ENCODE measurements around the gene MORN5. TPM values are rescaled to one million over a fixed set of nuclear protein-coding genes. Genes with fewer than 3 reads are reported as not detected.

Gene MORN5
- total and polyA plus RNA-seq, 10 of the 15 experiments (the other 5 are each of a cell fraction or from before 2014, with no cell fraction given), result not detected

DNA sequence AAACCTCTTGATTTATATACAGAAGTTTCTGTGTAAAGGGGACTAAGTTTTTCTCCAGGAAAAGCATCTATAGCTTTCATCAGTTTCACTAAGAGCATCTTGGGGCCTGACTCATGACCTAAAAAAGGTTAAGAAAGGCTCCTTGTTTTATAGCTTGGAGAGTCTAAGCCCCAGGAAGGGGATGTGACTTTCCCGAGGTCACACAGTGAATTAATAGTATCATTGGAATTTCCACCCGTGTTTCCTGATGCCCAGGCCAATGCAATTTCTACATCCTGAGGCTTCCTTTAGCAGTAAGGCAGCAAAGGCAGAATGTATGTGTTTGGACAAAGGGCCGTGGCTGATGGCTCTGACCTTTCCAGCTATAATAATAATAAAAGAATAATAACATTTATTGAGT lies 8.6 kb downstream of the MORN5 start:
- no peaks in the 10 kb centered on the region for H3K9me3 ChIP-seq (replicated peaks; ENCODE audit: control insufficient read depth, insufficient read depth, low read length)
- intact Hi-C loops (cut with micrococcal nuclease; ENCODE audit: unreplicated experiment), result no loop called here
- no peak overlapping the region for H3K4me3 ChIP-seq
- no peak overlapping the region for H3K4me2 ChIP-seq (ENCODE audit: control insufficient read depth, insufficient read depth)
- no peaks in the 10 kb centered on the region for H3K4me1 ChIP-seq (ENCODE audit: control insufficient read depth, insufficient read depth, low read length)
- WGBS (ENCODE audit: insufficient coverage, insufficient replicate concordance, low lambda C conversion rate, missing lambda C conversion rate), result 11% methylated on average over 3 of the region's 3 CpGs
- no peaks in the 10 kb centered on the region for H3K79me2 ChIP-seq (ENCODE audit: control insufficient read depth, insufficient read depth, low read length)
- H3K27ac ChIP-seq (ENCODE audit: control insufficient read depth, insufficient read depth), result no peak overlapping the region
- no peaks in the 10 kb centered on the region for H4K20me1 ChIP-seq (ENCODE audit: control insufficient read depth, insufficient read depth)
- H3K27me3 ChIP-seq (replicated peaks in 1 of 2; ENCODE audit: control insufficient read depth in 2 of 2, insufficient read depth in 2 of 2, low read length in 1 of 2), result peaks cover 2 to 6% of the 10 kb centered on the region in 2 experiments; a peak in 3 of 4 replicates
- ChIA-PET CTCF (interaction anchor here (1.5 kb wide), 1 partner anchor 69 kb away, joined by 4 read pairs; no protein-coding TSS in a partner anchor), RAD21 (ENCODE audit: unreplicated experiment) (no interaction called here), POLR2A (no interaction called here), SMC1A (ENCODE audit: uncharacterized antibody, unreplicated experiment) (interaction anchor here (0.6 kb wide), 1 partner anchor 663 kb away, joined by 3 read pairs; no protein-coding TSS in a partner anchor)
- TF ChIP-seq YBX1 (IDR thresholded peaks at IDR 0.05), result no peak
- TF ChIP-seq, protein P1, sequence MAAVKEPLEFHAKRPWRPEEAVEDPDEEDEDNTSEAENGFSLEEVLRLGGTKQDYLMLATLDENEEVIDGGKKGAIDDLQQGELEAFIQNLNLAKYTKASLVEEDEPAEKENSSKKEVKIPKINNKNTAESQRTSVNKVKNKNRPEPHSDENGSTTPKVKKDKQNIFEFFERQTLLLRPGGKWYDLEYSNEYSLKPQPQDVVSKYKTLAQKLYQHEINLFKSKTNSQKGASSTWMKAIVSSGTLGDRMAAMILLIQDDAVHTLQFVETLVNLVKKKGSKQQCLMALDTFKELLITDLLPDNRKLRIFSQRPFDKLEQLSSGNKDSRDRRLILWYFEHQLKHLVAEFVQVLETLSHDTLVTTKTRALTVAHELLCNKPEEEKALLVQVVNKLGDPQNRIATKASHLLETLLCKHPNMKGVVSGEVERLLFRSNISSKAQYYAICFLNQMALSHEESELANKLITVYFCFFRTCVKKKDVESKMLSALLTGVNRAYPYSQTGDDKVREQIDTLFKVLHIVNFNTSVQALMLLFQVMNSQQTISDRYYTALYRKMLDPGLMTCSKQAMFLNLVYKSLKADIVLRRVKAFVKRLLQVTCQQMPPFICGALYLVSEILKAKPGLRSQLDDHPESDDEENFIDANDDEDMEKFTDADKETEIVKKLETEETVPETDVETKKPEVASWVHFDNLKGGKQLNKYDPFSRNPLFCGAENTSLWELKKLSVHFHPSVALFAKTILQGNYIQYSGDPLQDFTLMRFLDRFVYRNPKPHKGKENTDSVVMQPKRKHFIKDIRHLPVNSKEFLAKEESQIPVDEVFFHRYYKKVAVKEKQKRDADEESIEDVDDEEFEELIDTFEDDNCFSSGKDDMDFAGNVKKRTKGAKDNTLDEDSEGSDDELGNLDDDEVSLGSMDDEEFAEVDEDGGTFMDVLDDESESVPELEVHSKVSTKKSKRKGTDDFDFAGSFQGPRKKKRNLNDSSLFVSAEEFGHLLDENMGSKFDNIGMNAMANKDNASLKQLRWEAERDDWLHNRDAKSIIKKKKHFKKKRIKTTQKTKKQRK (IDR thresholded peaks at IDR 0.05; ENCODE audit: low read depth, low read length), result no peak
- no peak for TF ChIP-seq ZNF622 (IDR thresholded peaks at IDR 0.05)
- TF ChIP-seq CHD2 (IDR thresholded peaks at IDR 0.05; ENCODE audit: borderline replicate concordance, low read depth, low read length), result no peak
- TF ChIP-seq ZBED1 (IDR thresholded peaks at IDR 0.05; ENCODE audit: borderline replicate concordance), result no peak
- no peak for TF ChIP-seq RUNX3 (IDR thresholded peaks at IDR 0.05; ENCODE audit: low read length)
- no peak for TF ChIP-seq FOXM1 (IDR thresholded peaks at IDR 0.05; ENCODE audit: low read depth, low read length)
- FAIRE-seq, result no peak
- BruUV-seq (replicated peaks), result no TSS peak
- in situ Hi-C loops (cut with MboI), result no loop called here
- no peak for ATAC-seq
- no peak for DNase-seq (ENCODE audit: low read depth, low spot score)
- H3K9ac ChIP-seq (ENCODE audit: control insufficient read depth, insufficient read depth, low read length), result no peak overlapping the region
- H2AFZ ChIP-seq (ENCODE audit: control insufficient read depth, low read depth, low read length), result no peak overlapping the region
- no peaks in the 10 kb centered on the region for H3K36me3 ChIP-seq (ENCODE audit: control insufficient read depth in 2 of 2, insufficient read depth in 2 of 2, low read length in 1 of 2)

All from GM12878 (cell line).